GM03348 (cell line): ENCODE results near the gene STMN3.
A peak's percentile ranks its signal among the peaks of the same experiment; 100 is the strongest.
"Not testable (repeated sequence)": the region's sequence is repeated elsewhere in the genome, so short reads cannot be mapped to it uniquely, and the experiment has no call there.

ENCODE experiments used
- DNase-seq: peaks from one replicate; pipeline ENCODE4 v3.0.0; 2012; ENCODE audit warnings: low spot score

STMN3 gene

DNA sequence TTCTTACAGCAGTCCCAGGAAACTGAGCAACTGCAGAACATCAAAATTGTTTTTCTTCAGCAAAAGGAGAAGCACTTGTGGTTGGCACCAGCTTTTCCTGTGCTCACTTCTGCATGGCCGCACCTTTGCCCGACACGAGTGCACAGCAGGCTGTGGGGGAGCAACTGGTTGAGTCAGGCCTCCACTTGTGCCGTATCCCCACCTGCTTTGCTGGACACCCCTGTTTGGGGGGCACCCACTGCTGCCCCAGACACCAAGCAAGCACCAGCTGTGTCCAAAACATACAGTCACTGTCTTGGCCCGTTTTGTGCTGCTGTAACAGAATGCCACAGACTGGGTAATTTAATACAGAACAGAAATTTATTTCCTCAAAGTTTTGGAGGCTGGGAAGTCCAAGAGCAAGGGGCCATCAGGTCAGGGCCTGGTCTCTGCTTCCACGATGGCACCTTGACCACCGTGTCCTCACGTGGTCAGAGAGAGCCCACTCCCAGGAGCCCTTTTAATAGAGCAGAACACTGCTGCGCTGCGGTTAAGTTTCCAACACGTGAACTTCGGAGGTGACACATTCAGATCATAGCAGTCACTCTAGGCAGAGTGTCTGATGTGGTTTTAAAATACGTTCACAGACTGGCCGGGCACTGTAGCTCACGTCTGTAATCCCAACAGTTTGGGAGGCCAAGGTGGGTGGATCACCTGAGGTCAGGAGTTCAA is 17.6 kb downstream of the STMN3 start:
- DNase-seq: no peak

DNA sequence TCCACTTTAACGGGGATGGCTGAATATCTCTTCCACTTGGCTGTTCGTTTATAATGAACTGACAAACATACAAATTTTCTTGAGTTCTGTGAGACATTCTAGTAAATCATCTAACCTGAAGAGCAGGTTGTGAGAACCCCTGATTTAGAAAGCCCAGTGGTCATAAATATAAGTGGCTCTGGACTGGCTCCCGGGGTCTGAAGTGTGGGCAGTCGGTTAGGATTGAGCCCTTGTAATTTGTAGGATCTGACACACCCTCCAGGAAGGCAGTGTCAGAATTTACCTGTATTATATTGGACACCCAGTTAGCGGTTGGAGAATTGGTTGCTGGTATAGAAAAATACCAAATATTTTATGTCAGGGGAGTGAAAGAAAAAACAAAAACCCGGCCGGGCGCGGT is 19.5 kb downstream of the STMN3 start:
- DNase-seq: no peak

DNA sequence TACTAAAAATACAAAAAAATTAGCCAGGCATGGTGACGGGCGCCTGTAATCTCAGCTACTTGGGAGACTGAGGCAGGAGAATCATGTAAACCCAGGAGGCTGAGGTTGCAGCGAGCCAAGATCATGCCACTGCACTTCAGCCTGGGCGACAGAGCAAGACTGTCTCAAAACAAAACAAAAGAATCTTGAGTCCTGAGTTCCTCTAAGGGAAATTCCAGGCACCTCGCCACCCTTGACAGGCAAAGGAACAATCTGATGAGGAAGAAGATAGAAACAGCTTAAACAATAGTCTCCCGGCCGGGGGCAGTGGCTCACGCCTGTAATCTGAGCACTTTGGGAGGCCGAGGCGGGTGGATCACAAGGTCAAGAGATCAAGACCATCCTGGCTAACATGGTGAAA is 21.8 kb downstream of the STMN3 start:
- DNase-seq: not testable (repeated sequence)

DNA sequence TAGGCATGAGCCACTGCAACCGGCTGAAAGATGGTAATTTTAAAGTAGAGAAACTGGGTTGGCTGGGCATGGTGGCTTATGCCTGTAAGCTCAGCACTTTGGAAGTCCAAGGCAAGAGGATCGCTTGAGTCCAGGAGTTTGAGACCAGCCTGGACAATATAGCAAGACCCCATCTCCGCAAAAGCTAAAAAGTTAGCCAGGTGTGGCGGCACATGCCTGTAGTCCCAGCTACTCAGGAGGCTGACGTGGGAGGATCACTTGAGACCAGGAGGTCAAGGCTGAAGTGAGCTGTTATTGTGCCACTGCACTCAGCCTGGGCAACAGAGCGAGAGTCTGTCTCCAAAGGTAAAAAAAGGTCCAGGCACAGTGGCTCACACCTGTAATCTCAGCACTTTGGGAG is 22.3 kb downstream of the STMN3 start:
- not testable (repeated sequence) for DNase-seq

DNA sequence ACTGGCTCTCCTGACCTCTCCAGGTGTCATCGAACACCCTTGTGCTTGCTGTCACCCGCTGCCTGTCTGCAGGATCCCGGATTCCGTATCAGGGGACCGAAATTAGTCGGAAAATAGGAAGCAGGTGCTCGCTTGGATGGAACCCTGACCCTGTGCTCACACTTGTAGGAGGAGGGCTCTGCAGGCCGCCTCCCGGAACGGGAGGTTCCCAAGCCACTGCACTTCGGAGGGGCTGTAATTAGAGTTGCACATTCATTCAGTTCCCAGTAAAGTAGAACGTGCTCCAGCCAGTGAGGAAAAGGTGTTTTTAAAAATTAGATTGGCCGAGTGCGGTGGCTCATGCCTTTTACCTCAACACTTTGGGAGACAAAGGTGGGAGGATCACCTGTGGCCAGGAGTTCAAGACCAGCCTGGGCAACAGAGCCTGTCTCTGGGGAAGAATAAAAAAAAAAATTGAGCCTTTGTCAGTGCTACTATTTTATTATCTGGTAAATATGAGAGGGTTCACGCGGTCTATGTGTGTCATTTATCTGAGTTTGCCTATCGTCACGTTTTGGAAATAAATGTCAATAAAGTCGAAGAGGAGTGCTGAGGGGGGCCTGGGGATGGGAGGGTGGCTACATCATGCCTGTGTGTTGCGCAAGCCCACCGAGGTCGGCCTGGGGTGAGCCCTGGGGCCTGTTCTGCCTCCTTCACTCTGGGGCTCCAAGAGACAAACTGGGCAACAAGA is 24.8 kb downstream of the STMN3 start:
- DNase-seq: peak; percentile 64

DNA sequence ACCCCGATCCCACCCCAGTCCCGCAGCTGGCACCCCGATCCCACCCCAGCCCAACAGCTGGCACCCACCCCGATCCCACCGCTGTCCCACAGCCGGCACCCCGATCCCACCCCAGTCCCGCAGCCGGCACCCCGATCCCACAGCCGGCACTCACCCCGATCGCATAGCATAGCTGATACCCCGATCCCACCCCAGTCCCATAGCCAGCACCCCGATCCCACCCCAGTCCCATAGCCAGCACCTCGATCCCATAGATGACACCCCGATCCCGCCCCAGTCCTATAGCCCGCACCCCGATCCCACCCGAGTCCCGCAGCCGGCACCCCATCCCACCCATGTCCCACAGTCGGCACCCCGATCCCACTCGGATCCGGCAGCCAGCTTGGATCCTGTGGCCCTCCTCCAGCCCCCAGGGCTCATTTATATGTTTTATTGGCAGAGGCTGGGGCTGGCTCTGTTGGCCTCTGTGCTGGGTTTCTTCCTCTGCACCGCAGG is 25.4 kb downstream of the STMN3 start:
- DNase-seq: no peak

DNA sequence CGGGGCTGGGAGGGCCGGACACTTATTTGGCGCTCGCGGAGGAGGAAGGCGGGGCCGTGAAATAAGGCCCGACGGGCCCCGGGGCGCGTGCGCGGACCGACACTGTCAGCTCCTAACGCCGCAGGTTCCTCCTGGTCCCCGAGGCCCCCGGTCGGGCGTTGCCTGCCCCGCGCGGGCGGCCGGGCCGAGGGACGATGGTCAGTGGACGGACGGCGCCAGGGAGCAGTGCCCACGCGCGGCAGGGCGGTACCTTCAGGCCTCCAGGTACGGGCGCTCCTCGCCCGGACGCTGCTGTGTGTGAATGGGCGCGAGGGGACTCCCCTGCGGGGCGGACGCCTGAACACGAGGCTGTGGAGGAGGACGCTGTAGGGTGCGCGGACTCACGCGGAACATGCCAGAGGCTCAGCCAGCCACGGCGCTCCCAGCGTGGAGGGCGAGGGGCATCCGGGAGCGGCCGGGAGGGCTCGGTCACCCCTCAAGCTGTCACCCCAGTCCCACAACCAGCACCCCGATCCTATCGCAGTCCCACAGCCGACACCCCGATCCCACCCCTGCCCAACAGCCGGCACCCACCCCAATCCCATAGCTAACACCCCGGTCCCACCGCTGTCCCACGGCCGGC is 26.0 kb downstream of the STMN3 start:
- DNase-seq: peak; percentile 99

DNA sequence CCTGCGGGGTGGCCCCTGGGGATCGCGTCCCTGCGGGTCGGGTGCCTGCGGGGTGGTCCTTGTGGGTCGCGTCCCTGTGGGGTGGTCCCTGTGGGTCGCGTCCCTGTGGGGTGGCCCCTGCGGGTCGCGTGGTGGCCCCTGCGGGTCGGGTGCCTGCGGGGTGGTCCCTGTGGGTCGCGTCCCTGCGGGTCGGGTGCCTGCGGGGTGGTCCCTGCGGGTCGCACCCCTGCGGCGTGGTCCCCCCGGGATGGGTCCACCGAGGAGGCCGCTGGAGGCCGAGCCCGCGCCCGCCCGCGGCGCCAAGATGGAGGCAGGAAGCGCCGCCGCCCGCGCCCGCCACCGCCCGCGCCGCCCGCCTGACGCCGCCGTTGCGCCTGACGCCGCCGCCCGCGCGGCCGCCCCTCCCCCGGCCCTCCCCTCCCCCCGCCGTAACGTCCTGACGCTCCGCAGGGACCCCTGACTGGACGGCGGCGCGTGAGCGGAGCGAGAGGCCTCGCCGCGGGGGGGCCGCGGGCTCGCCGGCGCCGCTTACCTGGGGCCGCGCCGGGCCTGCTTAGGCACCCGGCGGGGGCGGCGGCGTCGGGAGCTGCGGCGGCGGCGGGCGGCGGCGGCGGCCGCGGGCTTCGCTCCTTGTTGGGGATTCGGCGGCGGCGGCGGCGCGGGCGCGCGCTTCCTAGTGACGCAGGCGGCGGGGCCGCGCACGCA is 26.6 kb downstream of the STMN3 start, which contains the start of gene GMEB2:
Gene GMEB2 (minus strand): TSS at position 678 of the 705 bp plus-strand sequence. CDS start 7,704 bp downstream, outside the sequence.
- peak; percentile 92 for DNase-seq

DNA sequence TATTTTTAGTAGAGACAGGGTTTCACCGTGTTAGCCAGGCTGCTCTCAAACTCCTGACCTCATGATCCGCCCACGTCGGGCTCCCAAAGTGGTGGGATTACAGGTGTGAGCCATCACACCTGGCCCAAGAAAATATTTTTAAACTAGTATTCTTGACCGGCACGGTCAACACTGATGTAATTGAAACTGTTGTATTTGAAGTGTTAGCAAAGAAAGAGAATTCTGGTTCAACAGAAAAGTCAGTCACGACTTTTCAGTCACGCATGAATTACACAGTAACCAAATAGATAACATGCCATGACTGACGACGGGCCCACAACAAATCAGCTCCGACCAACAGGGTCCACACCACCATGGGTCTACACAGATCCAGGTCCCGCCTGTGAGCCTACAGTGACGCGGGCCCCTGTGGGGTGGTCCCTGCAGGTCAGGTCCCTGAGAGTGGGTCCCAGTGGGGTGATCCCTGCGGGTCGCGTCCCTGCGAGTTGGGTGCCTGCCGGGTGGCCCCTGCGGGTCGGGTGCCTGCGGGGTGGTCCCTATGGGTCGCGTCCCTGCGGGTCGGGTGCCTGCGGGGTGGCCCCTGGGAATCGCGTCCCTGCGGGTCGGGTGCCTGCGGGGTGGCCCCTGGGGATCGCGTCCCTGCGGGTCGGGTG is 27.3 kb downstream of the STMN3 start:
- peak; percentile 25 for DNase-seq

DNA sequence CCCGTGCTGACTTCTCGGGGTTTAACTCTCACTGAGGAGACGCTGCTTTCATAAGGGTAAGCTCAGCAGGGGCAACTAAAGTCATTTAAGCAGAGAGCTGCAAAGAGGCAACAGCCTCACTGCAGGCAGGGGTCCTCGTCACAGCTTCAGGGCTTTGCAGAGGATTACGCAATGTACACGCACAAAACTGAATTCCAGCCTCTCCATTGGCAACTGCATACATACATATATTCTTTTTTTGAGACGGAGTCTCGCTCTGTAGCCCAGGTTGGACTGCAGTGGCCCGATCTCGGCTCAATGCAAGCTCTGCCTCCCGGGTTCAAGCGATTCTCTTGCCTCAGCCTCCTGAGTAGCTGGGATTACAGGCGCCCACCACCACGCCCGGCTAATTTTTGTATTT is 28.7 kb downstream of the STMN3 start:
- no peak for DNase-seq

DNA sequence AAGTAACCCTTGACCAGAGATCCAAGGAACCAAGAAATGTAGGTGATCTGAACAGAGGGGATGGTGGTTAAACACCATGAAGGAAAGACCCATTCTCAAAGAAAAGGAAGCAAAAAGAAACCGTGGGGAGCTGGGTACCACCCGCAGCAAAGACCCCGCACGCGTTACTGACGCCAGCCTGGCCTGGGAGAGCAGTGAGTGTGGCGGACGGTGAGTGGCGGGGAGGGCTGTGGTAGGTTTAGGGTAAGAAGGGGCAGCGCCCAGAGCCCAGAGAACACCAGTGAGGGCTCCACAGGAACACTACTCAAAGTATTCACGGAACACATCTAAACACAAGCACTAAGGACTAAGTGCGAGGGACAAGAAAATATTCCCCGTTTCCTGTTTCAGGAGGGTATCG is 30.5 kb downstream of the STMN3 start:
- no peak for DNase-seq

DNA sequence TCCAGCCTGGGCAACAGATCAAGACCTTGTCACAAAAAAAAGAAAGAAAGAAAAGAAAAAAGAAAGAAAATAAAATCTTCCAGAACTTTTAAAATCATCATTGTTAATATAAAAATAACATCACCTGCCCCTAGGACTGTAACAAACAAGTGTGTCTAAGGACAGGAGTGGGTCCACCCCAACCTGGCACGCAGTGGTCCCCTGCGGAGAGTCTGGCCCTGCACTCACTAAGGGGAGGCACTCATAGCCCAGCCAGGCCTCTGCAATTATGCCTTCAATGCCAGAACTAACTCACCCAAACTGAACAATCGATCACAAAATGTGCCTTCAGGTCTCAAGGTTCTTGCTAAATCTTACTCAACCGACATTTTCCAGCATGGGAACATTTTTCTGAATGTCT is 31.1 kb downstream of the STMN3 start:
- DNase-seq: no peak

DNA sequence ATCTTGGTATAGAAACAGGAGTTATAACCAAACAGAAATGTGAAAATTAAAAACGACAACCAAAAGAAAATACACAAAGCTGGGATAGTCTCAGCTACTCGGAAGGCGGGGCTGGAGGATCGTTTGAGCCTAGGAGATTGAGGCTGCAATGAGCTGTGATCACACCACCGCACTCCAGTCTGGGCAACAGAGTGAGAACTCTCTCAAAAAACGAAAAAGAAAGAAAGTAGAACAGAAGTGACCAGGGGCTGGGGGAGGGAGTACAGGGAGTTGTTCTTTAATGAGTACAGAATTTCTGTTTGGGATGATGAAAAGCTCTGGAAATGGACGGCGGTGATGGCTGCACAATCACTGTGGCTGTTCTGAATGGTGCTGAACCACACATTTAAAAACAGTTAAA is 32.2 kb downstream of the STMN3 start:
- DNase-seq: no peak

DNA sequence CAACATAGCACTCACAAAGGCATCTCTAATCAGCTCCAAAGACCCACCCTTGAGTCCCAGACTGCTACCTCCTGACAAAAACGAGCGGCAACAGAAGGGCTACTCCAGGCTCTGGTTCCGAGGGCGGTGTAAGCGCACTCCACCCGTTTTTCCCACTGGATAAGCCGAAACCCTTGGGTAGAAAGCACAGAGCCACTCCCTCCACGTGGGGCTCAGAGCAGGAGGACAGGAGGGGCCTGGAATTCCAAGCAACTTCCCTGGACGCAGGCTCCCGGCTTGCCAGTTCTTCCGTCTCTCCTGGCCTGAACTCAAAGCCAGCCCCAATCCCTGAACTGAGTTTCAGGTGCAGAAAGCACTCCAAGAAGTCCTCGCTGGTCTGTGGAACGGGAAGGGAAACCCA is 33.7 kb downstream of the STMN3 start:
- no peak for DNase-seq

DNA sequence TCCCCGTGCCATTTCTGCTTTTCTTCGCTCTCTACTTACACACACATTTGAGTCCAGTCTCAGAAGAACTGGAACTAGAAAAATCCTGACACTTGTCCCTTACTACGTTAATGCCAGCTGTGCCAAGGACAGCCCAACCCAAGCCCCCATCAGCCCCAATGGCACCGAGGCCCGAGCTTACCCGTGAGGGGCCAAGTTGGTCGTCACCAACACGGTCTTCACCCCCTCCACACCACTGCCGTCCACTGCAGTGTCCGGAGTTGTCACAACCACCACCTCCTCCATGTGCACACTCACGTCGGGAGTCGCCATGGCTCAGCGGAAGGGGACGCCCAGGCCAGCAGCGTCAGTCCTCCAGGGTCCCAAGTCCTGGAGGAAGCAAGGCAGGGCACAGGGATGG is 34.1 kb downstream of the STMN3 start:
- no peak for DNase-seq

DNA sequence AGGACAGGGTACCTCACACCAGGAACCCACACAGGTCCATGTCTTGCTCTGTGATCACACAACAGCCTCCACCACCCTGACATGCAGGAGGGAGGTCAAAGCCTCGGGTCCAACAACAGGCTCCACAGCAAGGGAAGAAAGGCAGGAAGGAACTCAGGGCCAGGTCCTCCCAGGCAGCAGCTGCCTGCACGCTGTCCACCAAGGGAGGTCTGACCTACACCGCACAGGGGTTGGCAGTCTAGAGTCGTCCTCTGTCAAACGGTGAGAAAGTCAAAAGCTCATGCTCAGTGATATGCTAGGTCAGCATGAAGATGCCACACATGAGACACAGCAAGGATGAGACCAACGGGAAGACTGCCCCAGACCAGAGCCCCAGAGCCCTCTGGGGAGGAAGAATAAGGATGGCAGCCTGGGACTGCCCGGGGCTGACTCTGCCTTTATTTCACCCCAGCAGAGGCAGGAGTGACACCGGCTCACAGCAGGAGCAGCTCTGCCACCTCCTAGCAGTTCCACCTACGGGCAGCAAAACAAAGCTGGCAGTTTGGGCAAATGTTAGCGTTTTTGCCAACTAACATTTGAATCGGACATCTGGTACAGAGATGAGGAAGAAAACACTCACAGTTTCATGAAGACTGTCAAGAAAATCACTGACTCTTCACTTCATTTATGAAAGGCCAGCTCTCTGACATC is 34.8 kb downstream of the STMN3 start:
- DNase-seq: no peak

DNA sequence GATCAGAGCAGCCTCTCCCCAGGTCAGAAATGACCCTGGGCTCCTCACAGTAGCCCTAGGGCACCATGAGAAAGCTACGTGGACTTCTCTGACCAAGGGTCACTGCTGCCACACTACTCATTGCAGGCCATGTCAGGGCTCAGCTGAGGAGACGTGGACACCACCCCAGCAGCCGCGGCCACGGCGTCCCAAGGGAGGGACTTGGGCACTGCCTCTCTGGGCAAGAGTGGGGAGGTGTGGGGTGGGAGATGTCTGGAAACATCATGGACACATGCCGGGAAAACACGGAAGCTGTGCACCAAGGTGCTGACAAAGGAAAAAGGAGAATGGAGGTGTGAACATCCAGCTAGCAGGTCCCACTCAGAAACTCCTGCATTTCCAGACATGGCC is 35.4 kb downstream of the STMN3 start:
- no peak for DNase-seq

DNA sequence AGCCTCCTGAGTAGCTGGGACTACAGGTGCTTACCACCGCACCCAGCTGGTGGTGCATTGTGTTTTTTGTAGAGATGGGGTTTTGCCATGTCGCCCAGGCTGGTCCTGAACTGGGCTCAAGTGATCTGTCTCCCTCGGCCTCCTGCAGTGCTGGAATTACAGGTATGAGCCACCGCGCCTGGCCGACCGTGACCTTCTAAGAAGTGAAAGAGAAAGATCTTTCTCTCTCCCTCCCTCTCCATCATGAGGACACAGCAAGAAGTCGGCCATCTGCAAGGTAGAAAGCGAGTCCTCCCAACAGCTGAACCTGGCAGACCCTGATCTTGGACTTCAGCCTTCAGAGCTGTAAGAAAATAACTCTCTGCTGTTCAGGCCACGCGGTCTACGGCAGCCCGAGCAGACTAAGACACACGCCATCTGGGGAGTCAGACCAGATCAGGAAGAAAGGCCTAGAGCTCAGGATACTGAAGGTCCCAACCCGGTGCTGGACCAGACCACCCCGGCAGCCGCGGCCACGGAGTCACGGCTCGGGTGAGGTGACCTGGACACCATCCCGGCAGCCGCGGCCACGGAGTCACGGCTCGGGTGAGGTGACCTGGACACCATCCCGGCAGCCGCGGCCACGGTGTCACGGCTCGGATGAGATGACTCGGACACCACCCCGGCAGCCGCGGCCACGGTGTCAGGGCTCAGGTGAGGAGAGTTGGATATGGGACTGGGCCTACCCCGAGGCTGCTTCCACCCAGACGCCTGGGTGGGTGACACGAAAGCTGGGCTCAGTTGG is 35.9 kb downstream of the STMN3 start:
- DNase-seq: no peak

DNA sequence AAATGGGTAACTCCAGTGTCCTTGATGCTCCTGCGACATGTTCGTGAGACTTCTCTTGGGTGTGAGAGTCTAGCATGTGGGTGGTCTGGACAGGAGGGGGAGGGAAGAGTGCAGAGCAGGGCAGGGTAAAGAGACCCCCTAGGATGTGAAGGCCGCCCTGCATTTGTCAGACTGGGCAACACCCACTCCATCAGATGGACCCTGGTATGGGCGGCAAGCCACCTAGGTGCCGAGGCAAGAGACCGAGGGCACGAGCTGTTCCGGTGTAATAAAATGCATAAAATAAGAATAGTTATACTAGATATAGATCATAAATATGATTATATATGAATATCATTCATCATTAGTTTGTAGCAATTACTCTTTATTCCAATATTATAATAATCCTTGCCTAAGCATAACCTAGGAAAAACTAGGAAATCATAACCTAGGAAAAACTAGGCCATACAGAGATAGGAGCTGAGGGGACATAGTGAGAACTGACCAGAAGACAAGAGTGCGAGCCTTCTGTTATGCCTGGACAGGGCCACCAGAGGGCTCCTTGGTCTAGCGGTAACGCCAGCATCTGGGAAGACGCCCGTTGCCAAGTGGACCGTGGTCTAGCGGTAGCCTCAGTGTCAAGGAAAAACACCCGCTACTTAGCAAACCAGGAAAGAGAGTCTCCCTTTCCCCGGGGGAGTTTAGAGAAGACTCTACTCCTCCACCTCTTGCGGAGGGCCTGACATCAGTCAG is 39.2 kb downstream of the STMN3 start:
- DNase-seq: not testable (repeated sequence)
